ENCODE results near the gene HGD. TPM values are rescaled to one million over a fixed set of nuclear protein-coding genes. Genes with fewer than 3 reads are reported as not detected.

The HGD gene
- total RNA-seq, 1 donor from 2014 or later: 0.40 TPM

DNA sequence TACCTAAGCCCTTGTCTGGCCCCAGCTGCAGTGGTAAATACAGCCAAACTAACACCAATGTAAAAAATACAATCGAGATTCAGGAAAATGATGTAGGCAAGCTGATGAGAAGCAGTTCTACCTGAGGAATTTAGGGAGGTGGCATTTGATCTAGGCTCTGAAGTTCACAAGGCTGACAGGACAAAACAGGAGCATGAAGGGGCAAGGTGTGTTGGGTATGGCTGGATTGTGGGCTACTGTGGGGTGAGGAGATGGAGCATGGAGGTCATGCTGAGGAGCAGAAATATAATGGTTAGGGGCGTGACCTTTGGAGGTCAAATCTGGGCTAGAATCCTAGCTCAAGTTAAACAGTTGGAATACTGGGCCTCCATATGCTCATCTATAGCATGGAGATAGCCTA lies 79.4 kb downstream of the HGD start:
- Mint-ChIP-seq H3K4me1 (ENCODE audit: low read depth) (no peaks in the 10 kb centered on the region), H3K27me3 (ENCODE audit: low read depth) (no peaks in the 10 kb centered on the region), H3K4me3 (ENCODE audit: unreplicated experiment) (no peak overlapping the region), H3K27ac (ENCODE audit: unreplicated experiment) (no peak overlapping the region), H3K9me3 (ENCODE audit: low read depth) (no peaks in the 10 kb centered on the region), H3K36me3 (ENCODE audit: low read depth) (peaks cover 10% of the 10 kb centered on the region)
- no peak for DNase-seq (ENCODE audit: low spot score)
- TF ChIP-seq, protein P1, sequence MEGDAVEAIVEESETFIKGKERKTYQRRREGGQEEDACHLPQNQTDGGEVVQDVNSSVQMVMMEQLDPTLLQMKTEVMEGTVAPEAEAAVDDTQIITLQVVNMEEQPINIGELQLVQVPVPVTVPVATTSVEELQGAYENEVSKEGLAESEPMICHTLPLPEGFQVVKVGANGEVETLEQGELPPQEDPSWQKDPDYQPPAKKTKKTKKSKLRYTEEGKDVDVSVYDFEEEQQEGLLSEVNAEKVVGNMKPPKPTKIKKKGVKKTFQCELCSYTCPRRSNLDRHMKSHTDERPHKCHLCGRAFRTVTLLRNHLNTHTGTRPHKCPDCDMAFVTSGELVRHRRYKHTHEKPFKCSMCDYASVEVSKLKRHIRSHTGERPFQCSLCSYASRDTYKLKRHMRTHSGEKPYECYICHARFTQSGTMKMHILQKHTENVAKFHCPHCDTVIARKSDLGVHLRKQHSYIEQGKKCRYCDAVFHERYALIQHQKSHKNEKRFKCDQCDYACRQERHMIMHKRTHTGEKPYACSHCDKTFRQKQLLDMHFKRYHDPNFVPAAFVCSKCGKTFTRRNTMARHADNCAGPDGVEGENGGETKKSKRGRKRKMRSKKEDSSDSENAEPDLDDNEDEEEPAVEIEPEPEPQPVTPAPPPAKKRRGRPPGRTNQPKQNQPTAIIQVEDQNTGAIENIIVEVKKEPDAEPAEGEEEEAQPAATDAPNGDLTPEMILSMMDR (IDR thresholded peaks at IDR 0.05): no peak

- Mint-ChIP-seq H3K9me3 (ENCODE audit: low read depth) (no peaks in the 10 kb centered on the region), H3K27ac (ENCODE audit: unreplicated experiment) (no peak overlapping the region), H3K4me1 (ENCODE audit: low read depth) (no peaks in the 10 kb centered on the region), H3K27me3 (ENCODE audit: low read depth) (no peaks in the 10 kb centered on the region), H3K36me3 (ENCODE audit: low read depth) (peaks cover 10% of the 10 kb centered on the region), H3K4me3 (ENCODE audit: unreplicated experiment) (no peak overlapping the region)
- TF ChIP-seq, protein P1 (IDR thresholded peaks at IDR 0.05): no peak
- DNase-seq (ENCODE audit: low spot score): no peak
Observed at GRCh38 chr3:120601554-120601953, 80.5 kb downstream of the HGD start.

- H3K27me3 Mint-ChIP-seq (ENCODE audit: low read depth): peaks cover 2% of the 10 kb centered on the region
- peaks cover 10% of the 10 kb centered on the region for H3K36me3 Mint-ChIP-seq (ENCODE audit: low read depth)
- no peaks in the 10 kb centered on the region for H3K9me3 Mint-ChIP-seq (ENCODE audit: low read depth)
- DNase-seq (ENCODE audit: low spot score): no peak
- no peak overlapping the region for H3K27ac Mint-ChIP-seq (ENCODE audit: unreplicated experiment)
- H3K4me3 Mint-ChIP-seq (ENCODE audit: unreplicated experiment): no peak overlapping the region
- TF ChIP-seq, protein P1 (IDR thresholded peaks at IDR 0.05): no peak
- peaks cover 5% of the 10 kb centered on the region for H3K4me1 Mint-ChIP-seq (ENCODE audit: low read depth)
Observed at GRCh38 chr3:120599211-120599610, 82.8 kb downstream of the HGD start.

- Mint-ChIP-seq H3K4me1 (ENCODE audit: low read depth) (peaks cover 5% of the 10 kb centered on the region), H3K36me3 (ENCODE audit: low read depth) (peaks cover 7% of the 10 kb centered on the region), H3K9me3 (ENCODE audit: low read depth) (no peaks in the 10 kb centered on the region), H3K4me3 (ENCODE audit: unreplicated experiment) (peak overlapping the region; percentile 54), H3K27ac (ENCODE audit: unreplicated experiment) (peak overlapping the region; percentile 32), H3K27me3 (ENCODE audit: low read depth) (peaks cover 2% of the 10 kb centered on the region)
- no peak for DNase-seq (ENCODE audit: low spot score)
- TF ChIP-seq, protein P1 (IDR thresholded peaks at IDR 0.05): no peak
Observed at GRCh38 chr3:120597445-120598049, 84.5 kb downstream of the HGD start.

DNA sequence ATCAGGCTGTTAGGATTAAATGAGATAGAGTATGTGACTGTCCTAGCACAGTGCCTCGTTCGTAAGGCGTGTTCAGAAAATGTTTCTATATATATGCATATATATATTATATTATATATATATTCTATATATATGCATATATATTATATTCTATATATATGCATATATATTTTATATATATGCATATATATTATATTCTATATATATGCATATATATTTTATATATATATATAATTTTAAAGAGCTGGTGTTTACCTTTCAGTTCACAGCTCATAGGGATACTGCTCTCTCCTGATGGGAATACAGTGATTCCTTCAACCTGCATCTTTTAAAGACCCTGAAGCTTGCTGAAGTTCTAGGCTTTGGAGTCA lies 85.2 kb downstream of the HGD start:
- H3K4me1 Mint-ChIP-seq (ENCODE audit: low read depth): peaks cover 5% of the 10 kb centered on the region
- peak overlapping the region; percentile 95 for H3K27ac Mint-ChIP-seq (ENCODE audit: unreplicated experiment)
- no peaks in the 10 kb centered on the region for H3K9me3 Mint-ChIP-seq (ENCODE audit: low read depth)
- DNase-seq (ENCODE audit: low spot score): no peak
- peaks cover 6% of the 10 kb centered on the region for H3K36me3 Mint-ChIP-seq (ENCODE audit: low read depth)
- TF ChIP-seq, protein P1 (IDR thresholded peaks at IDR 0.05): no peak
- peaks cover 3% of the 10 kb centered on the region for H3K27me3 Mint-ChIP-seq (ENCODE audit: low read depth)
- H3K4me3 Mint-ChIP-seq (ENCODE audit: unreplicated experiment): peak overlapping the region; percentile 84

Data from chondrocyte (in vitro differentiated cells).